Neural cell (in vitro differentiated cells): ENCODE results near the gene DENND5A. TPM values are rescaled to one million over a fixed set of nuclear protein-coding genes. Genes with fewer than 3 reads are reported as not detected.

Source experiments
- H2AFZ ChIP-seq: fragments of 200-600, 300-800 bp; sonication (generic), shearing (Covaris generic); 2 replicates; pipeline ENCODE4 v1.6.0; 2014; ENCODE audit warnings: low read depth, mild to moderate bottlenecking, antibody characterized with exemption, low read length, moderate library complexity
- H3F3A ChIP-seq: fragments of 200-600 bp; shearing (Covaris generic); 2 replicates; pipeline ENCODE4 v1.6.1; 2016; ENCODE audit warnings: mild to moderate bottlenecking, moderate library complexity, mixed read lengths, antibody characterized with exemption, low read length; ENCODE audit not compliant: insufficient read depth, poor library complexity, severe bottlenecking
- H3K27ac ChIP-seq: fragments of 200-600, 300-800 bp; sonication (generic), shearing (Covaris generic); 2 replicates; pipeline ENCODE4 v1.5.1; 2014; ENCODE audit warnings: mild to moderate bottlenecking, low read length, moderate library complexity
- H3K27me3 ChIP-seq: fragments of 300-800, 200-600 bp; sonication (generic), shearing (Covaris generic); 2 replicates; pipeline ENCODE4 v1.6.0; 2014; ENCODE audit warnings: mild to moderate bottlenecking, low read depth, low read length, moderate library complexity; ENCODE audit not compliant: insufficient read depth
- H3K36me3 ChIP-seq: fragments of 300-800, 200-600 bp; sonication (generic), shearing (Covaris generic); 2 replicates; pipeline ENCODE4 v1.5.1; 2014; ENCODE audit warnings: mild to moderate bottlenecking, antibody characterized with exemption, low read length, moderate library complexity; ENCODE audit not compliant: insufficient read depth
- H3K4me2 ChIP-seq: fragments of 300-800, 200-600 bp; sonication (generic), shearing (Covaris generic); 2 replicates; pipeline ENCODE4 v1.6.0; 2014; ENCODE audit warnings: mild to moderate bottlenecking, low read length
- H3K4me3 ChIP-seq: fragments of 300-800, 200-600 bp; sonication (generic), shearing (Covaris generic); 2 replicates; pipeline ENCODE4 v1.5.1; 2014; ENCODE audit warnings: mild to moderate bottlenecking, low read length, moderate library complexity
- H3K79me2 ChIP-seq: fragments of 200-600 bp; shearing (Covaris generic); replicated peaks from 2 replicates; pipeline ENCODE4 v1.6.0; 2014; ENCODE audit warnings: mild to moderate bottlenecking, low read length, moderate library complexity; ENCODE audit not compliant: insufficient read depth
- H3K9ac ChIP-seq: fragments of 300-800, 200-600 bp; sonication (generic), shearing (Covaris generic); 2 replicates; pipeline ENCODE4 v1.6.1; 2016; ENCODE audit warnings: mild to moderate bottlenecking, low read length, mixed read lengths
- H3K9me2 ChIP-seq: fragments of 200-600 bp; shearing (Covaris generic); 2 replicates; pipeline ENCODE4 v1.6.1; 2016; ENCODE audit warnings: mild to moderate bottlenecking, low read length, mixed read lengths; ENCODE audit not compliant: insufficient read depth
- H3K9me3 ChIP-seq: fragments of 200-600, 300-800 bp; sonication (generic), shearing (Covaris generic); 2 replicates; pipeline ENCODE4 v1.6.1; 2016; ENCODE audit warnings: mild to moderate bottlenecking, mixed run types, low read length, moderate library complexity, mixed read lengths
- H4K20me1 ChIP-seq: fragments of 200-600 bp; shearing (Covaris generic); 2 replicates; pipeline ENCODE4 v1.6.1; 2016; ENCODE audit warnings: mild to moderate bottlenecking, mixed run types; ENCODE audit not compliant: insufficient read depth
- CTCF ChIP-seq: fragments of 450-650 bp; IDR thresholded peaks from 2 replicates; pipeline ENCODE4 v1.5.1; 2014; ENCODE audit warnings: antibody characterized with exemption, mild to moderate bottlenecking, moderate library complexity; ENCODE audit not compliant: poor library complexity, severe bottlenecking
- EP300 ChIP-seq: fragments of 450-650 bp; conservative IDR thresholded peaks from 2 replicates; pipeline ENCODE4 v1.6.1; 2014; ENCODE audit warnings: antibody characterized with exemption, mild to moderate bottlenecking, moderate library complexity; ENCODE audit not compliant: poor library complexity, severe bottlenecking
- EZH2 ChIP-seq: fragments of 200-600, 300-800 bp; shearing (Covaris generic), sonication (generic); IDR thresholded peaks from 2 replicates; pipeline ENCODE4 v1.6.1; 2014; ENCODE audit warnings: antibody characterized with exemption, low read length, borderline replicate concordance, mild to moderate bottlenecking; ENCODE audit not compliant: insufficient read depth, poor library complexity, severe bottlenecking
- MXI1 ChIP-seq: fragments of 450-650 bp; conservative IDR thresholded peaks from 2 replicates; pipeline ENCODE4 v1.6.1; 2014; ENCODE audit warnings: antibody characterized with exemption, mild to moderate bottlenecking; ENCODE audit not compliant: poor library complexity, severe bottlenecking
- POLR2AphosphoS5 ChIP-seq: IDR thresholded peaks from 2 replicates; pipeline ENCODE4 v1.6.1; 2012
- RAD21 ChIP-seq: fragments of 450-650 bp; conservative IDR thresholded peaks from 2 replicates; pipeline ENCODE4 v1.6.1; 2014; ENCODE audit warnings: antibody characterized with exemption, mild to moderate bottlenecking, moderate library complexity
- REST ChIP-seq: IDR thresholded peaks from 2 replicates; pipeline ENCODE4 v1.6.1; 2012; ENCODE audit warnings: borderline replicate concordance
- SMC3 ChIP-seq: fragments of 450-650 bp; conservative IDR thresholded peaks from 2 replicates; pipeline ENCODE4 v1.6.1; 2014; ENCODE audit warnings: antibody characterized with exemption, mild to moderate bottlenecking, moderate library complexity; ENCODE audit not compliant: poor library complexity
- TAF1 ChIP-seq: IDR thresholded peaks from 2 replicates; pipeline ENCODE4 v1.6.1; 2012; ENCODE audit warnings: low read depth
- polyA plus RNA-seq: library from polyadenylated mRNA; depleted of rRNA; stranded (reverse); fragments of >200 nt; gene quantifications from 2 replicates; pipeline ENCODE4 v1.2.3, GENCODE V29; 2014

DENND5A gene
- polyA plus RNA-seq, 1 donor from 2014 or later: 75.6 TPM

- no peaks in the 10 kb centered on the region for H3F3A ChIP-seq
- no peaks in the 10 kb centered on the region for H3K79me2 ChIP-seq
Observed at GRCh38 chr11:9092853-9093778, 172.0 kb downstream of the DENND5A start.

GRCh38 chr11:9092072-9092471 is 173.1 kb downstream of the DENND5A start:
- Histone ChIP-seq H2AFZ (no peak overlapping the region), H3K4me2 (no peak overlapping the region), H3K79me2 (no peaks in the 10 kb centered on the region), H3K4me3 (no peak overlapping the region), H3K9me2 (no peaks in the 10 kb centered on the region), H3K27me3 (peaks cover 37% of the 10 kb centered on the region), H3F3A (no peaks in the 10 kb centered on the region), H3K36me3 (no peaks in the 10 kb centered on the region), H3K9ac (no peak overlapping the region), H3K27ac (no peak overlapping the region), H4K20me1 (no peaks in the 10 kb centered on the region), H3K9me3 (no peaks in the 10 kb centered on the region)
- TF ChIP-seq RAD21: no peak
- TF ChIP-seq EZH2: no peak
- TF ChIP-seq TAF1: no peak
- TF ChIP-seq EP300: no peak
- TF ChIP-seq MXI1: no peak
- TF ChIP-seq SMC3: no peak
- no peak for TF ChIP-seq CTCF
- no peak for TF ChIP-seq REST
- no peak for TF ChIP-seq POLR2AphosphoS5

More at GRCh38 chr11:9092853-9093778, 172.0 kb downstream of the DENND5A start:
- no peaks in the 10 kb centered on the region for H3K9me2 ChIP-seq
- no peak overlapping the region for H3K27ac ChIP-seq
- no peak overlapping the region for H3K9ac ChIP-seq
- H4K20me1 ChIP-seq: no peaks in the 10 kb centered on the region
- no peak overlapping the region for H3K4me2 ChIP-seq
- H2AFZ ChIP-seq: no peak overlapping the region
- H3K36me3 ChIP-seq: no peaks in the 10 kb centered on the region
- no peaks in the 10 kb centered on the region for H3K9me3 ChIP-seq
- TF ChIP-seq EP300: no peak
- TF ChIP-seq CTCF: peak; percentile 42
- H3K4me3 ChIP-seq: no peak overlapping the region
- H3K27me3 ChIP-seq: peaks cover 37% of the 10 kb centered on the region
